ENCODE results near the gene SKA1. TPM values are rescaled to one million over a fixed set of nuclear protein-coding genes. Genes with fewer than 3 reads are reported as not detected.

The SKA1 gene
- total RNA-seq, 4 donors from 2014 or later: 0.51 to 2.9 (median 0.92) TPM

DNA sequence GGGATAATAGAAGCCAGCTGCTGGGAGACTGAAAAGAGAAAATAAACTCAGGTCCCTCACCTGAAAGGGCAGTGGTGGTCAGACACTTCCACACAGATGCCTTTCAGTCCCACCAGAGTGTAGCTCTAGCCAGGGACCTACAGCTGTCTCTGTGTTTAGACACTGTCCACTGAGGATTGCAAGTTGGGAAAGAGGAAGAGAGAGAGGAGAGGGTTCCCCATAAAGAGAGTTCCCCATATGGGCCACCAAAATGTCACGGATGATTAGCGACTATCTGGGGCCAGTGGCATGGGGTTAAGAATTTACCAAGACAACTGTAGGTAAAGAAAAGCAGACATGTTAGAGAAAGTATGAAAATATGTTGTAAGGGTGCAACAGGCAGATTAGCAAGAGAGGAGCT is 36.7 kb upstream of the SKA1 start:
- no peak for DNase-seq (ENCODE audit: low spot score in 2 of 2)
- Histone ChIP-seq H3K4me3 (no peak overlapping the region), H3K9me3 (no peaks in the 10 kb centered on the region), H3K27ac (no peak overlapping the region), H3K4me1 (no peaks in the 10 kb centered on the region), H3K36me3 (no peaks in the 10 kb centered on the region), H3K27me3 (peaks cover 3% of the 10 kb centered on the region)
- WGBS: 72% methylated on average over 2 of the region's 2 CpGs
- TF ChIP-seq POLR2AphosphoS5 (IDR thresholded peaks at IDR 0.05) (no peak), EP300 (IDR thresholded peaks at IDR 0.05) (no peak), POLR2A (IDR thresholded peaks at IDR 0.05) (no peak)
- TF ChIP-seq, protein P1, sequence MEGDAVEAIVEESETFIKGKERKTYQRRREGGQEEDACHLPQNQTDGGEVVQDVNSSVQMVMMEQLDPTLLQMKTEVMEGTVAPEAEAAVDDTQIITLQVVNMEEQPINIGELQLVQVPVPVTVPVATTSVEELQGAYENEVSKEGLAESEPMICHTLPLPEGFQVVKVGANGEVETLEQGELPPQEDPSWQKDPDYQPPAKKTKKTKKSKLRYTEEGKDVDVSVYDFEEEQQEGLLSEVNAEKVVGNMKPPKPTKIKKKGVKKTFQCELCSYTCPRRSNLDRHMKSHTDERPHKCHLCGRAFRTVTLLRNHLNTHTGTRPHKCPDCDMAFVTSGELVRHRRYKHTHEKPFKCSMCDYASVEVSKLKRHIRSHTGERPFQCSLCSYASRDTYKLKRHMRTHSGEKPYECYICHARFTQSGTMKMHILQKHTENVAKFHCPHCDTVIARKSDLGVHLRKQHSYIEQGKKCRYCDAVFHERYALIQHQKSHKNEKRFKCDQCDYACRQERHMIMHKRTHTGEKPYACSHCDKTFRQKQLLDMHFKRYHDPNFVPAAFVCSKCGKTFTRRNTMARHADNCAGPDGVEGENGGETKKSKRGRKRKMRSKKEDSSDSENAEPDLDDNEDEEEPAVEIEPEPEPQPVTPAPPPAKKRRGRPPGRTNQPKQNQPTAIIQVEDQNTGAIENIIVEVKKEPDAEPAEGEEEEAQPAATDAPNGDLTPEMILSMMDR (IDR thresholded peaks at IDR 0.05): no peak

DNA sequence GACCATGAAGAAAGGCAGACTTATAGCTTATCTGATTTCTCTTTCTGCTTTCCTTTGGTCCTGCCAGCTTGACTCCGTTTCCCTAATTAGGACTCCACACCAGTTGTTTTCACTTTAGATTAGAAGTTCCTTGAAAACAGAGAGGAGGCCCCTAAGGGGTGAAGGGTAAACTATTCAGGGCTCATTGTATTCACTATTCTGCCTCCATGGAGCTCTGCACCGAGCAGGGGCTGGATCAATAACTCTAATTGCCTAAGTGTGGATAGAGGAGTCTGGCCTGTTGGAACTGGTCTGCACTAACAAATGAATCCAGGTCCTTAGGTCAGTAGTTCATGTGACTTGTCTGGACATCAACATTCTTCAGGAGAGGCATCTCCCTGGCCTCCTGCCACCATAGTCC is 36.1 kb upstream of the SKA1 start:
- Histone ChIP-seq H3K36me3 (no peaks in the 10 kb centered on the region), H3K9me3 (no peaks in the 10 kb centered on the region), H3K27me3 (peaks cover 3% of the 10 kb centered on the region), H3K4me1 (no peaks in the 10 kb centered on the region), H3K27ac (no peak overlapping the region), H3K4me3 (no peak overlapping the region)
- WGBS: 45% methylated on average over 2 of the region's 2 CpGs
- TF ChIP-seq, protein P1 (IDR thresholded peaks at IDR 0.05): no peak
- TF ChIP-seq POLR2AphosphoS5 (IDR thresholded peaks at IDR 0.05) (no peak), POLR2A (IDR thresholded peaks at IDR 0.05) (no peak), EP300 (IDR thresholded peaks at IDR 0.05) (no peak)
- DNase-seq (ENCODE audit: low spot score in 2 of 2): no peak

DNA sequence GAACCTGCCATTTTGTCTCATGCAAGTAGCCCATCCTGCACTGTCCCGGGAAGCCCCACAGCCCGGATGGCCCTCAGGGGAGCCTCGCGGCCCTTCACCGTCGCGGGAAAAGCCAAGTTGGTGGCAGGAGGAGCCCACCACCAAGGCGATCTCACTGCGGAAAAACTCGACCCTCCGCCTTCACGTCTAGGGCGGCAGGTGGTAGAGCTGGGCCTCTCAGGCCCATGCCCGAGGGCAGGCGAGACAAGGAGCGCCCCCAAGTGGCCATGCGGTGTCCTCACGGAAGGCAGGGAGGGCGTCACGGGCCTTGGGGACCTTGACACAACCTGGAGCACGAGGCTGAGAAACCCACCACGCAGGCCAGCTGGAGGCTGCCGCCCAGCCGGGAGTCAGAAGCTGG is 34.8 kb upstream of the SKA1 start:
- DNase-seq (ENCODE audit: low spot score in 2 of 2): no peak
- no peaks in the 10 kb centered on the region for H3K9me3 ChIP-seq
- H3K4me1 ChIP-seq: no peaks in the 10 kb centered on the region
- H3K27me3 ChIP-seq: peaks cover 3% of the 10 kb centered on the region
- 91% methylated on average over 18 of the region's 24 CpGs for WGBS
- H3K4me3 ChIP-seq: no peak overlapping the region
- TF ChIP-seq POLR2AphosphoS5 (IDR thresholded peaks at IDR 0.05) (no peak), POLR2A (IDR thresholded peaks at IDR 0.05) (no peak), EP300 (IDR thresholded peaks at IDR 0.05) (no peak)
- TF ChIP-seq, protein P1 (IDR thresholded peaks at IDR 0.05): no peak
- H3K27ac ChIP-seq: no peak overlapping the region
- no peaks in the 10 kb centered on the region for H3K36me3 ChIP-seq

DNA sequence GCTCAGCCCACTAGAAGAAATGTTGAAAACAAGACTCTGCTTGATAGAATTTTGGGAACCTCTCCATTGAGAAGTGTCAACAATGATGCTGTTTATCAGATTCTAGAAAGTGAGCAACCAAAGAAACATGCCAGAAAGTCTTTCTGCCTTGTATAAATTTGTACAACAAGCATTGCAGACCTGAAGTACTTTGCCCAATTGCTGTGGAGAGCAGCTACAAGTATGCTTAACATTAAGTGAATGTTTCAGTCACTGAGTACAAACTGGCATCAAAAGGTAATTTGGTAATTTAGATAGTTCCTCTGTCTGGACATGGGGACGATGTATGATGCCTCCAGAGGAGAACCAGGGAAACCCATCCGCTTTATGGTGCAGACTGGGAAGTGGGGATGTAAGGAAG is 33.4 kb upstream of the SKA1 start:
- peaks cover 3% of the 10 kb centered on the region for H3K27me3 ChIP-seq
- TF ChIP-seq EP300 (IDR thresholded peaks at IDR 0.05) (no peak), POLR2A (IDR thresholded peaks at IDR 0.05) (no peak), POLR2AphosphoS5 (IDR thresholded peaks at IDR 0.05) (no peak)
- TF ChIP-seq, protein P1 (IDR thresholded peaks at IDR 0.05): no peak
- no peak for DNase-seq (ENCODE audit: low spot score in 2 of 2)
- H3K4me3 ChIP-seq: no peak overlapping the region
- H3K27ac ChIP-seq: no peak overlapping the region
- no peaks in the 10 kb centered on the region for H3K4me1 ChIP-seq
- 75% methylated on average over 2 of the region's 2 CpGs for WGBS
- no peaks in the 10 kb centered on the region for H3K36me3 ChIP-seq
- H3K9me3 ChIP-seq: no peaks in the 10 kb centered on the region

DNA sequence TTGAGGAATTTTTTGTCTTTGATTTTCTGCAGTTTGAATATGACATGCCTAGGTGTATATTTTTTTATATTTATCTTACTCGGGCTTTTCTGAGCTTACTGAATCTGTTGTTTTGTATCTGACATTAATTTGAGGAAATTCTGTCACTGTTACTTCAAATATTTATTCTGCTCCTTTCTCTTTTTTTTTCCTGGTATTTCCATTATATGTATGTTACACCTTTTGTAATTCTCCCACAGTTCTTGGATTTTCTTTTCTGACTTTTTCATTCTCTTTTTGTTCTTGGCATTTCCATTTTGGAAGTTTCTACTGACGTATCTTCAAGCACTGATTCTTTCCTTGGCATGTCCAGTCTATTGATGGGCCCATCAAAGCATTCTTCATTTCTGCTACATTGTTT is 24.1 kb upstream of the SKA1 start:
- 89% methylated on average over 2 of the region's 2 CpGs for WGBS
- Histone ChIP-seq H3K9me3 (no peaks in the 10 kb centered on the region), H3K4me1 (no peaks in the 10 kb centered on the region), H3K36me3 (no peaks in the 10 kb centered on the region), H3K27ac (no peak overlapping the region), H3K27me3 (no peaks in the 10 kb centered on the region), H3K4me3 (no peak overlapping the region)
- TF ChIP-seq POLR2AphosphoS5 (IDR thresholded peaks at IDR 0.05) (no peak), POLR2A (IDR thresholded peaks at IDR 0.05) (no peak), EP300 (IDR thresholded peaks at IDR 0.05) (no peak)
- TF ChIP-seq, protein P1 (IDR thresholded peaks at IDR 0.05): no peak
- no peak for DNase-seq (ENCODE audit: low spot score in 2 of 2)

All from suprapubic skin (tissue), 4 donors.